ENCODE data around the gene FKBP1A.
"Not testable (repeated sequence)": the region's sequence is repeated elsewhere in the genome, so short reads cannot be mapped to it uniquely, and the experiment has no call there.

FKBP1A gene

GRCh38 chr20:1402149-1402548 lies 9.3 kb upstream of the FKBP1A start:
- no peak for TF ChIP-seq CTCF (IDR thresholded peaks at IDR 0.05; ENCODE audit: insufficient read depth, low read depth, low read length, missing control alignments)
- no peak for DNase-seq (ENCODE audit: low read depth)
- no peak overlapping the region for H3K4me3 ChIP-seq (ENCODE audit: low read depth, low read length)

- no peak overlapping the region for H3K4me3 ChIP-seq (ENCODE audit: low read depth, low read length)
- no peak for DNase-seq (ENCODE audit: low read depth)
- no peak for TF ChIP-seq CTCF (IDR thresholded peaks at IDR 0.05; ENCODE audit: insufficient read depth, low read depth, low read length, missing control alignments)
Observed at GRCh38 chr20:1401451-1401907, 8.6 kb upstream of the FKBP1A start.

- not testable (repeated sequence) for H3K4me3 ChIP-seq (ENCODE audit: low read depth, low read length)
Observed at GRCh38 chr20:1399678-1400366, 7.0 kb upstream of the FKBP1A start.

GRCh38 chr20:1398185-1398584 lies 5.3 kb upstream of the FKBP1A start:
- not testable (repeated sequence) for H3K4me3 ChIP-seq (ENCODE audit: low read depth, low read length)
- TF ChIP-seq CTCF (IDR thresholded peaks at IDR 0.05; ENCODE audit: insufficient read depth, low read depth, low read length, missing control alignments) = peak; percentile 18
- DNase-seq (ENCODE audit: low read depth) = peak; percentile 57

More at GRCh38 chr20:1399678-1400366, 7.0 kb upstream of the FKBP1A start:
- DNase-seq (ENCODE audit: low read depth) = not testable (repeated sequence)

- DNase-seq (ENCODE audit: low read depth) = no peak
- TF ChIP-seq CTCF (IDR thresholded peaks at IDR 0.05; ENCODE audit: insufficient read depth, low read depth, low read length, missing control alignments) = no peak
- no peak overlapping the region for H3K4me3 ChIP-seq (ENCODE audit: low read depth, low read length)
Observed at GRCh38 chr20:1397710-1398109, 4.9 kb upstream of the FKBP1A start.

GRCh38 chr20:1396702-1397101 lies 3.8 kb upstream of the FKBP1A start:
- no peak for DNase-seq (ENCODE audit: low read depth)
- no peak overlapping the region for H3K4me3 ChIP-seq (ENCODE audit: low read depth, low read length)
- no peak for TF ChIP-seq CTCF (IDR thresholded peaks at IDR 0.05; ENCODE audit: insufficient read depth, low read depth, low read length, missing control alignments)

- no peak for TF ChIP-seq CTCF (IDR thresholded peaks at IDR 0.05; ENCODE audit: insufficient read depth, low read depth, low read length, missing control alignments)
- no peak overlapping the region for H3K4me3 ChIP-seq (ENCODE audit: low read depth, low read length)
- DNase-seq (ENCODE audit: low read depth) = no peak
Observed at GRCh38 chr20:1396264-1396663, 3.4 kb upstream of the FKBP1A start.

Measured in GM12865 (cell line).